Cardiac fibroblast (primary cell): ENCODE results near the gene MPV17L2.

Experiments
- DNase-seq, 2 donors: peaks; one replicate each; pipeline versions ENCODE4 v3.0.0 to v3.0.0-alpha.2; 2010; ENCODE audit warnings: low read depth in 2 of 2
- H3K4me3 ChIP-seq, 2 donors: replicated peaks in 1 of 2; 1 replicate in 1 of 2; 2 replicates in 1 of 2; pipeline ENCODE4 v1.5.1; 2011; ENCODE audit warnings: low read depth in 2 of 2, low read length in 2 of 2, mild to moderate bottlenecking in 2 of 2, moderate library complexity in 1 of 2
- TF ChIP-seq, protein P1 (sequence below): IDR thresholded peaks from one replicate; pipeline ENCODE4 v1.5.1; 2011; ENCODE audit warnings: low read depth, mild to moderate bottlenecking, low read length, inconsistent platforms

Gene MPV17L2

GRCh38 chr19:18193388-18194180, 566 bp downstream of the MPV17L2 start:
- H3K4me3 ChIP-seq = peak overlapping the region; percentile 83 to 93
- TF ChIP-seq, protein P1, sequence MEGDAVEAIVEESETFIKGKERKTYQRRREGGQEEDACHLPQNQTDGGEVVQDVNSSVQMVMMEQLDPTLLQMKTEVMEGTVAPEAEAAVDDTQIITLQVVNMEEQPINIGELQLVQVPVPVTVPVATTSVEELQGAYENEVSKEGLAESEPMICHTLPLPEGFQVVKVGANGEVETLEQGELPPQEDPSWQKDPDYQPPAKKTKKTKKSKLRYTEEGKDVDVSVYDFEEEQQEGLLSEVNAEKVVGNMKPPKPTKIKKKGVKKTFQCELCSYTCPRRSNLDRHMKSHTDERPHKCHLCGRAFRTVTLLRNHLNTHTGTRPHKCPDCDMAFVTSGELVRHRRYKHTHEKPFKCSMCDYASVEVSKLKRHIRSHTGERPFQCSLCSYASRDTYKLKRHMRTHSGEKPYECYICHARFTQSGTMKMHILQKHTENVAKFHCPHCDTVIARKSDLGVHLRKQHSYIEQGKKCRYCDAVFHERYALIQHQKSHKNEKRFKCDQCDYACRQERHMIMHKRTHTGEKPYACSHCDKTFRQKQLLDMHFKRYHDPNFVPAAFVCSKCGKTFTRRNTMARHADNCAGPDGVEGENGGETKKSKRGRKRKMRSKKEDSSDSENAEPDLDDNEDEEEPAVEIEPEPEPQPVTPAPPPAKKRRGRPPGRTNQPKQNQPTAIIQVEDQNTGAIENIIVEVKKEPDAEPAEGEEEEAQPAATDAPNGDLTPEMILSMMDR = no peak
- no peak for DNase-seq

- peak overlapping the region; percentile 83 to 93 for H3K4me3 ChIP-seq
- no peak for DNase-seq
- TF ChIP-seq, protein P1 = no peak
These were observed 1.1 kb downstream of the MPV17L2 start for GRCh38 chr19:18194181-18194530.

GRCh38 chr19:18194554-18195238, 1.7 kb downstream of the MPV17L2 start:
- DNase-seq = peak in 1 of 2 donors; percentile 79
- TF ChIP-seq, protein P1 = no peak
- H3K4me3 ChIP-seq = no peak overlapping the region

- no peak for DNase-seq
- TF ChIP-seq, protein P1 = no peak
- no peak overlapping the region for H3K4me3 ChIP-seq
These were observed 3.5 kb downstream of the MPV17L2 start for GRCh38 chr19:18196511-18196845.

DNA sequence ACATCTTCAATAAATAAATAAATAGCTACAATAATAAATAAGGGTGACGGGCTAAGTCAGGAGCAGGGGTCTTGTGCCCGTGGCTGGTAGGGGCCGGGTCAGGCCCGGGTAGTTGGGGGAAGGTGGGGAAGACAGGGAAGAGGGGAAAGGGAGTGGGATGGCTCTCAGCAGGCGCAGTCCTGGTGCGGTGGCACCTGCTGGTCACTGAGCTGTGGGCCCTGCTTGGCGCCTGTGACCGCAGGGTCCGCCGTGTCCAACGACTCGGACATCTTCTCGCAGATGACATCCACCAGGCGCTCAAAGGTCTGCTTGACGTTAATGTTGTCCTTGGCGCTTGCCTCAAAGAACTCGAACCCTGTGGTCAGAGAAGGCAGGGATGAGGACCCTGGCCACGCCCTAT, 4.3 kb downstream of the MPV17L2 start:
- DNase-seq = no peak
- H3K4me3 ChIP-seq = no peak overlapping the region
- TF ChIP-seq, protein P1 = no peak

DNA sequence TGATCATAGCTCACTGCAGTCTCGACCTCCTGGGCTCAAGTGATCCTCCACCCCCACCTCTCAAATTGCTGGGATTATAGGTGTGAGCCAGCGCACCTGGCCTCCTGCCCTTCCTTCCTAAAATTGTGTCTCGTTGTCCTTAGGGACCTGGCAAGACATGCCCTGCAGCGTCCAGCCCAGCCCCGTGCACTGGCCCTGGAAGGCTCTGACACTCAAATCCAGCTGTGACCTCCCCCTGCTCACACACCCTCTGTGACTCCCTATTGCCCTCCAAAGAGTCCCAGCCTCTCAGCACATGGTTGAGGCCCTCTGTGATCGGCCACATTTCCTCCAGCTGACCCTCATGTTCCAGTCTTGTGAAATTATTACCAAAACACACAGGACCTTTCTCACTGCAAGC, 4.9 kb downstream of the MPV17L2 start:
- TF ChIP-seq, protein P1 = no peak
- H3K4me3 ChIP-seq = no peak overlapping the region
- no peak for DNase-seq
